GM21381 (cell line): Measurements from ENCODE around the gene PHYH.
"Not testable (repeated sequence)": the region's sequence is repeated elsewhere in the genome, so short reads cannot be mapped to it uniquely, and the experiment has no call there.

Experiments
- ATAC-seq: cut with Tn5 transposase; IDR thresholded peaks from one replicate; pipeline ENCODE4 v1.9.1; 2021; ENCODE audit warnings: mild to moderate bottlenecking, moderate library complexity; ENCODE audit not compliant: unreplicated experiment

Gene PHYH

DNA sequence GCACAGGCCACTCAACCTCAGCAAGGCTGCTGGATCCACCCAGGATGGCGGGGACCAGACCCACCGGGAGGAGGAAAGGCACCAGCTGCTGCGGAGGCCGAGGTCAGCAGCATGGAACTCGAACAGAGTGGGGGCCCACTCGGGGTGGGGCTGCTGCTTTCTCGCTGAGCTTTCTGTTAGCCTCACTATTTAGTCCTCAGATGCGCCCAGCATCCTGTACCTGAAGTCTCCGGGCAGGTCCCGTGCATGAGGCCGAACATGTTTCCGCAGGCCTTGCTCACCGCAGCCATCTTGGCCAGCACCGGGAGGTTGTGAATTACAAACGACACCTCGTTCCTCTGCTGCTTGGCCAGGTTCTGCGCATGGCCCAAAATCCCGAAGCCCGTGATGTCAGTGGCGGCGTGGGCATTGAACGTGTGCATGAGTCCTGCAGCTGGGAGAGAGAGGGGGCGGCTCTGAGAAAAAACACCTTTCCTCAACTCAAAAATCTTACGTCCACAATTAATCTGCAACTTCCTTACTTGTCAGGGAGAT, 22.8 kb upstream of the PHYH start:
- no peak for ATAC-seq

DNA sequence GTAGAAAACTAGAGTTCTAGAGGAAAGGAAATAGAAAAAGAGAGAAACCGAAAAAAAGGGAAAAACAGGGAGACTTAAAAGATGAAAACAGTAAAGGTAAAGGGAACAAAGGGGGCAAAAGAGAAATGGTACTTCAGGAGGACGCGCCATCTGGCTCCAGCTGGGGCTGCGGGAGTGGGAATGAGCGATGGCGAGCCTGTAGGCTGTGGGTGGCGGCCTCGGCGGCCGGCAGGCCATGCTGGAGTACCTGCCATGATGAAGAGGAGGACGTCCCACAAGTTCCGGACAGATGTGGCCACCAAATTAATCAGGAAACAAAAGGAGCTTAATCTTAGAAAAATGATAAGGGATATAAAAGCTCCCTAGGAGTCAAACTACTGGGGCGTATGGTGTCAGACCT, 21.7 kb upstream of the PHYH start:
- ATAC-seq = no peak

DNA sequence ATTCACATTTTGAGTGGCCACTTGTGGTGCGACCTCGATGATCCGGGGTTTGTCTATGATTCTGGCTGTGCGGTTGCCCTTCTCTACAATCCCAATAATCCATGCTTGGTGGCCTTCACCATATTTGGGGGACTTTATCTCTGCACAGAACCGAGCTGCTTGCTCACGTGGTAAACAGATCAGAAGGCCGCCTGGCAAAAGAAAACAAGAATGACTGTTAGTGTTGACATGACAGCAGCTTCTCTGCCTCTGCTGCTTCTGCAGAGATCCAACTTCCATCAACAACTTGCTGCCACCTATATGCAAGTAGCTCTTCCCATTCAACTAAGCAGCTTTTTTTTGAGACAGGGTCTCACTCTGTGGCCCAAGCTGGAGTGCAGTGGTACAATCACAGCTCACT, 19.3 kb upstream of the PHYH start:
- no peak for ATAC-seq

DNA sequence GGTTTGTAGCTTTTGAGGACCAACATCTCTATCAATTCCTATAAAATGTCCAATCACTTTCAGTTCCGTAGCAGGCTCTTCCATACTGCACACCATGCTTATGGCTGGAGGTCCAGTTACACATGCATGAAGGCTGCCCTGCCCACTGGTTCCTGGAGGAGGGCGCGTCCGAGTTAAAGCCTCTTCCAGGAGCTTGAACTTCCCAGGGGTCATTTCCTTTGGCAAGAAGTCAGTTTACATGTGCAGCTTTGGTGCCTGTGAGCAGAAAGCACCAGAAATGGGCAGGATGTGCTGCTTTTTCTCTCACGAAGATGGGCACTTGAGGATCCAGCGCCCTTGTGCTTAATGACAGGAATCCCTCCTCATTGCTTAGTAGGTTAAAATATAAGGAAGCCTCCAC, 17.6 kb upstream of the PHYH start:
- ATAC-seq = no peak

DNA sequence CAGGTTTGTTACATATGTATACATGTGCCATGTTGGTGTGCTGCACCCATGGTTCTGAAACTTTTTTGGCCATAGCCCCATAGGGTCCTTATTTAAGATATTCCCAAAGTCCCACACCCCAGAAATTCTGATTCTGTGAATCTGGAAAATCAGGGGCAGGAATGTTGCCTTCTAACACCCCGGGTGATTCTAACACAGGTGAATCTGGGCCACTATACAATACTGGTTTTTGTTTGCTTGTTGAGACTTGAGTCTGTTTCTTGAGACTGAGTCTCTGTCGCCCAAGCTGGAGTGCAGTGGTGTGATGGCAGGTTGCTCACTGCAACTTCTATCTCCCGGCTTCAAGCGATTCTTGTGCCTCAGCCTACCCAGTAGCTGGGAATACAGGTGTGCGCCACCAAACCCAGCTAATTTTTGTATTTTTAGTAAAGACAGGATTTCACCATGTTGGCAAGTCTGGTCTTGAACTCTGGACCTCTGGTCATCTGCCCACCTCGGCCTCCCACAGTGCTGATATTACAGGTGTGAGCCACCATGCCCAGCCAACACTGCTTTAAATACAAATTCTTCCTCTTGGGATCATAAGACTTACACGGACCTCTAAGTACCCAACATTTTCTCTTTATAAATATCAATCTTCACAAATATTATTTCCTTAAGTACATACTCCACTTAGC, 16.9 kb upstream of the PHYH start:
- ATAC-seq = no peak

DNA sequence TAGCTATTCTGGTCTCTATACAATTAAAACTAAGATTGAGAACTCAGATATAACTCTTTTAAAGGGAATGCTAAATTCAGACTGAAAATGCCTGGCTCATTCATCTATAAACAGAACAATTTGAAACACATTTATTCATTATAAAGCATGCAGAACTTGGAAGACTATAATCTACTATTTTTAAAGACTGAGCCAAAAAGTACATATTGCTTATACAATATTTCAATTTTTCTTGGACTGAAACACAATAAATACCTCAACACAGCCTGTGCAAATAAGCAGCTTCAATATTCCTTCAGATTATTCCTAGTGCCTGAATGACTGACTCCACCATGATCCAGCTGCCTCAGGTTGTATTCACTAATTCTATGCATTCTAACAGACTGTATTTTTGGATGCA, 15.5 kb upstream of the PHYH start:
- no peak for ATAC-seq

DNA sequence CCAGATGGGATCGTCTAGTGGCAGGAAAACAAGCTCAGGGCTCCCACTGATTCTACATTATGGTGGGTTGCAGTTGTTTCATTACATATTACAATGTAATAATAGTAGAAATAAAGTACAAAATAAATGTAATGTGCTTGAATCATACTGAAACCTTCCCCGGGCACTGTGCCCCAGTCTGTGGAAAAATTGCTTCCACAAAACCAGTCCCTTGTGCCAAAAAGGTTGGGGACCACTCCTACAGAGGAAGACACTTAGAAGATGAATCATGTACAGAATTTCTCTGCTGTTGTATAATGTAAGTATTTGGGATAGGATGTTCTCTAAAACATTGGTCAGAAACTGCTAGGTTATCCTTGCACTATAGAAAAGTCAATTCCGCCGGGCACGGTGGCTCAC, 11.3 kb upstream of the PHYH start:
- no peak for ATAC-seq

DNA sequence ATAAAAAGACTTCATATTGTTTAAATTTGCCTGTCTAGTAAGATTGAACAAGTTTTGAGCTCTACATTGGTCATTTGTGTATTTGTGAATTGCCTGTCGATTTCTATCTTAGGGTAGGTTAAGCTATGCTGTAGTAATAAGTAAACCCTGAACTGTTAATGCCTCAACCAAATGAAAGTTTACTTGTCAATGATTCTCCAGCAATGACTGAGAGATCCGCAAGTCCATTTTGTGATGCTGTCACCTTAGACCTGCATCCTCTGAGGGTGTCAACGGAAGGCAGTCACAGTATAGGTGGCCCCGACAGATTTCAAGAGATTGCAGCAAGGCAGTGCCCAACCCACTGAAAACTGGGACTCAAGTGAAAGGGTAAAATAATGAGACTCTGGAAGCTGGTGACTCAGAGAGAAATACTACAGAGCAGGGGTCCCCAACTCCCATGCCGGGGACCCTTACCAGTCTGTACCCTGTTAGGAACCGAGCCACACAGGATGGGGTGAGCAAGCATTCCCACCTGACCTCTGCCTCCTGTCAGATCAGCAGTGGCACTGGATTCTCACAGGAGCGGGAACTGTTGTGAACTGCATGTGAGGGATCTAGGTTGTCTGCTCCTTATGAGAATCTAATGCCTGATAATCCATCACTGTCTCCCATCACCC, 10.8 kb upstream of the PHYH start:
- no peak for ATAC-seq

DNA sequence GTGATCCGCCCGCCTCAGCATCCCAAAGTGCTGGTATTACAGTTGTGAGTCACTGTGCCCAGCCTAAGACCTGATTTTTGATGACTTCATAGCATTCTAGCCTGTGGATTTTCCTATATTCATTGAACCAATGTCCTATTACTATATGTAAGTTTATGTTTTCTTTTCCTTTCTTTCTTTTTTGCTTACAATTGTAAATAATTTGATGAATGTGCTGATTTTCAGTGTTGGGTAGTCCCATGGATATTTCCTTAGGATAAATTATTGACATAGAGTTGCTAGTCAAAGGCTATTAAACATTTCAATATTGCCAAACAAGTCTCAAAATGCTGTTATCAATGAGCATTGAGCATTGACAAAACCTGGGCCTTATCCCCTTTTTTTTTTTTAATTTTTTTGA, 9.9 kb upstream of the PHYH start:
- ATAC-seq = no peak

DNA sequence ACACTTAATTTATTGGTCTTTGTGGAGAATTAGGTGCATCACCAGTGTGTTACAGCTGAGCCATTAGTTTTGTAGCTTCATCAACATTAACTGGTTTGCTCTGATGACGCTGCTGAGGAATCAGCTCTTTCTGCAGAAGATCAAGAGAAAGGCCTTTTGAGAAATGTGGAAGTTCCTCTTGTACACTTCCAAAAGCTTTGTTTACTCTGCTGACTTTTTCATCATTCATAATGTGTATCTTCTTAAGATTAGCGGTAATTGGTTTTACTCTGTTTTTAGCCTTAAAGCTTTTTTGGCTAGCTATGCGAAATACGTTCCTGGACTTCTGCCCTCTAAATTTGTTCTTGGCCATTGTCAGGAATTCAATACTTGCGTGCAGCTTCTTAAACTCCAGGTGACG, 8.2 kb upstream of the PHYH start:
- ATAC-seq = no peak

DNA sequence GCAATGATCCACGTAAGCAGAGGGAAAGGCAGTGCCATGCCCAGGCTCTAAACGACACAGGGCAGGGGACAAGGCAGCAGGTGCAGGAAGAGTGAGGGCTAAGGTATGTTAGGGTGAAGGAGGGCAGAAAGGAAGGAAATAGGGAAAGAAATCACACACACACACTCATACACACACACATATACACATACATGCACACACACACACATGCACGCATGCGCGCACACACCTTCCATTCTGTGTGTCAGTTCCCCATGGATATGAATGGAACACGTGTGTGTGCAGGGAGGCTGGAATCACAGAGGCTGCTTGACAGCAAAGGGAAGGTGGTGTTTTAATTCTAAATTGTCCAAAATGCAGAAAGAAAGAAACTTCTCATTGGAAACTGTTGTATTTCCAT, 6.2 kb upstream of the PHYH start:
- no peak for ATAC-seq

DNA sequence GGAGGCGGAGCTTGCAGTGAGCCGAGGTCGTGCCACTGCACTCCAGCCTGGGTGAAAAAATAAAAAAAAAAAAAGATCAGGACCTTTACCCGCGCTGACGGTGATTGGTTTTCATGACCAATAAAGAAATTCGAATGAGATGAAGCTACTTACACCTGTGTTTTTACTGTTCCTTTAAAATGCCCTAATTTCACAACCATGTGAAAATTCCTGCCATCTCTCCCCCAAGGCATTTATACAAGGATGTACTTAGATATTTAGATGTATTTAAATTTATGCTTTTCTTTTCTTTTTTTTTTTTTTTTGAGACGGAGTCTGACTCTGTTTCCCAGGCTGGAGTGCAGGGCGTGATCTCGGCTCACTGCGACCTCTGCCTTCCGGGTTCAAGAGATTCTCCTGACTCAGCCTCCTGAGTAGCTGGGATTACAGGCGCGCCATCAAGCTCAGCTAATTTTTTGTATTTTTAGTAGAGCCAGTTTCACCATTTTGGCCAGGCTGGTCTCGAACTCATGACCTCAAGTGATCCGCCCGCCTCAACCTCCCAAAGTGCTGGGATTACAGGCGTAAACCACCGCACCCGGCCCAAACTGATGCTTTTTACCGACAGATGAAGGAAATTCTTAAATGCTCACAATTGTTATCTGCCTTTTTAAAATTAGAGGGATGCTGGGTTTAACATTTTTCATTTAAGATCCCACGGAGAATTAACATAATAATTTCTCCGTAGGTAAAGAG, 3.1 kb upstream of the PHYH start:
- no peak for ATAC-seq

DNA sequence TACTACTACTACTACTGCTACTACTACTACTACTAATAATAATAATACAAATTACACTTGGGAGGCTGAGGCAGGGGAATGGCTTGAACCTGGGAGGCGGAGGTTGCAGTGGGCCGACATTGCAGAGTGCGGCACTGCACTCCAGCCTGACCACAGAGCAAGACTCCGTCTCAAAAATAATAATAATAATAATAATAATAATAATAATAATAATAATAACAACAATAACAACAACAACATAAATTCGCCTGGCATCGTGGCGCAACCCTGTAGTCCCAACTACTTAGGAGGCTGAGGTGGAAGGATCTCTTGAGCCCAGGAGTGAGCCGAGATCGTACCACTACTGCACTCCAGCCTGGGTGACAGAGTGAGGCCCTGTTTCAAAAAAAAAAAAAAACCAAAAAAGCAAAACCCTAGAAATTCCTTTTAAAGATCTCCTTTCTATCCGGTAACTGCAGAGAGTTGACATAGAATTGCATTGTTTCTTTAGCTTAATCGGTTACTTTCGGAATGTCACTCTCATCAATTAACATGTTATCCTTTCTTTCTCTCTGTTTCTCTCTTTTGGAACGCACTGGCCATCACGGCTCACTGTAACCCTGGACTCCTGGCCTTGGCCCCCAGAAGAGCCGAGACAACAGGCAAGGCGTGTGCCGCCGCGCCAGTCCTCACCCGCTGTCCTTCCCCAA, 972 bp downstream of the PHYH start:
- ATAC-seq = no peak

DNA sequence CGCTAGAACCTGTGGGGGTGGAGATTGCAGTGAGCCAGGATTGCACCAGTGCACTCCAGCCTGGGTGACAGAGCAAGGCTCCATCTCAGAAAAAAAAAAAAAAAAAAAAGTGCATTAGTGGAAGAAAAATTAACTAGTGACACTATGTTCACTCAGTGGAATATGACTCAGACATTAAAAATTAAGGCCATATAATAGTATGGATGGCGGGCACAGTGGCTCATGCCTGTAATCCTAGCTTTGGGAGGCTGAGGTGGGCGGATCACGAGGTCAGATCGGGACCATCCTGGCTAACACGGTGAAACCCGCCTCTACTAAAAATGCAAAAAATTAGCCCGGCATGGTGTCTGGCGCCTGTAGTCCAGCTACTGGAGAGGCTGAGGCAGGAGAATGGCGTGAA, 3.4 kb downstream of the PHYH start:
- ATAC-seq = no peak

DNA sequence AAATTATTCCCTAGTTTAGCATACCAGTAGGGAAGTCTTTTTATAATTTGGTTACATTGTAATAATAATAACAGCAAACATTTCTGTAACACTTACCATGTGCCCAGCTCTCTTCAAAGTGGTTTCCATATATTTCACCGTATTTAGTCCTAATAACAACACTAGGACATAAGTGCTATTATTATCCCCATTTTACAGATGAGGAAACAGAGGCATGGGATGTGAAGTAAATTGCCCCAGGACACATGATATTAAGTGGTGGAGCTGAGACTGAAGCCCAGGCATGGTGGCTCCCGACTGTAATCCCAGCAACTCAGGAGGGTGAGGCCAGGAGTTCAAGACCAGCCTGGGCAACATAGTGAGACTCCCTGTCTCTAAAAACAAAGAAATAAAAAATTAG, 5.1 kb downstream of the PHYH start:
- no peak for ATAC-seq

DNA sequence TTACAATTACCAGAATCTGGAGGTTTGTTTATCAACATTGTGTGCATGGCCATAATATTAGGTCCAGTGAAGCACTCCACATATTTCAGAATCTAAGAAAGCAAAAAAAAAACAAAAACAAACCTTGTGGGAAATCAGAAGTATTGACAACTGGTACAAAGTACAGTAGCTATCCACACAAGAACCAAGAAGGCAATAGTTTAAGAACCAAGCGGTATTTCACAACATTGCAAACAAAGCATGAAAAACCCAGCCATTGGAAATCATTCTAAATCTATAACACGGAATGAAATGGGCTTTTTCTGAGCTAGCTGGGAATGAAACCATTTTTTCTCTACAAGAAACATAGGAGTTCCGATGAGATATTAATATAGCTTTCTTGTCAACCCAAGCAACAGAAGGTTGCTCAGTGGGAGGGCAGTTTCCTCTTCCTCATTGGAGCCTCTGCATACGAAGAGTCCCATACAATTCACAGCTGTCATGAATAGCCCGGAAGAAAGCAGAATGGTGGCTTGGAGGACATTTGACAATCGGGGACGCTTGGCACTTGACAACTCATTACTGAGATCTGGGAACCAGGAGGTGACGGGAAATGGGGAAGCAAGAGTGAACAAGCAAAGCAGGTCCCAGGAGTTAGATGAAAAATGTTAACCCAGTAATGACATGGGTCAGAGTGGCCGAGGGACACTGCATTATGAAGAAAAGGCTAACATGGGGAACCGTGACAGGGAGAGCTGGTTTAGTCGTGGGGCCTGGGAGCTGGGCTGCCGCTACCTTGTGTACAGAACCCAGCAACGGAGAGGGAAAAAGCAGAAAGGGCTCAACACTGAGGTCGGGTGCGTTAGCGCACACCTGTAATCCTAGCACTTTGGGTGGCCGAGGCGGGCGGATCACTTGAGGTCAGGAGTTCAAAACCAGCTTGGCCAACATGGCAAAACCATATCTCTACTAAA, 7.8 kb downstream of the PHYH start:
- ATAC-seq = no peak

DNA sequence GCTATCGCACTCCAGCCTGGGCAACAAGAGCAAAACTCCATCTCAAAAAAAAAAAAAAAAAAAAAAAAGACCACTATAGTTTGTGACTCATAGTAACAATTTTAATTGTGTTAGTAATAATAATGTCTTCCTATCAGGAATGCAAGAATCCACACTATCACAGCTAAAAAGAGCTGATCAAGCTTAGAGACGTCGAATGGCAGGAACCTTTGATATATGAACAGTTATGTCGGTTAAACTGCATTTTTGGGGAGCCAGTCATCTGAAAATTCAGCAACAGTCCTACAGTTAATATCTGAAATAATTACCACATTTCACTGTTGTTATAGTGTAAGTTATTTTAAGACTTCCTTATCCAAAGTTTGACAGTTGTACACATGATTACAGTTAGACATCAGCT, 8.8 kb downstream of the PHYH start:
- ATAC-seq = no peak

DNA sequence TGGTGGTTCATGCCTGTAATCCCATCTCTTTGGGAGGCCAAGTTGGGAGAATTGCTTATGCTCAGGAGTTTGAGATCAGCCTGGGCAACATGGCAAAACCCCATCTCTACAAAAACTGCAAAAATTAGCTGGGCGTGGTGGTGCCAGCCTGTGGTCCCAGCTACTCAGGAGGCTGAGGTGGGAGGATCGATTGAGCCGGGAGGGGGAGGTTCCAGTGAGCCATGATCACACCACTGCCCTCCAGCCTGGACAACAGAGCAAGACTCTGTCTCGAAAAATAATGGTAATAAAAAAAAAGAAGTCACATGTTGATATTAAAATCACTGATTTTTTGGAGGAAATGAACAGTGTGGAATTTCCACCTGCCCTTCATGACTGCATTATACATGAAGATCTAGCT, 15.8 kb downstream of the PHYH start:
- ATAC-seq = no peak

DNA sequence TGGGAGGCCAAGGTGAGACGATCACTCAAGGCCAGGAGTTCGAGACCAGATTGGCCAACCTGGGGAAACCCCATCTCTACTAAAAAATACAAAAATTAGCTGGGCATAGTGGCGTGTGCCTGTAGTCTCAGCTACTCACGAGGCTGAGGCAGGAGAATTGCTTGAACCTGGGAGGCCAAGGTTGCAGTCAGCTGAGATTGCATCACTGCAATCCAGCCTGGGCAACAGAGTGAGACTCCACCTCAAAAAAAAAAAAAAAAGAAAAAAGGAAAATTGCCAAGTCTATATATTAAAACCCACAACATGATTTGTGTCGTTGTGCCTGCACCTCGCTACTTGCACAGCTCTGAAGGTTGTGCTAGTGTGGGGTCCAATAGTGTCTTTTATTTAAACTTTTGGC, 17.5 kb downstream of the PHYH start:
- ATAC-seq = not testable (repeated sequence)

DNA sequence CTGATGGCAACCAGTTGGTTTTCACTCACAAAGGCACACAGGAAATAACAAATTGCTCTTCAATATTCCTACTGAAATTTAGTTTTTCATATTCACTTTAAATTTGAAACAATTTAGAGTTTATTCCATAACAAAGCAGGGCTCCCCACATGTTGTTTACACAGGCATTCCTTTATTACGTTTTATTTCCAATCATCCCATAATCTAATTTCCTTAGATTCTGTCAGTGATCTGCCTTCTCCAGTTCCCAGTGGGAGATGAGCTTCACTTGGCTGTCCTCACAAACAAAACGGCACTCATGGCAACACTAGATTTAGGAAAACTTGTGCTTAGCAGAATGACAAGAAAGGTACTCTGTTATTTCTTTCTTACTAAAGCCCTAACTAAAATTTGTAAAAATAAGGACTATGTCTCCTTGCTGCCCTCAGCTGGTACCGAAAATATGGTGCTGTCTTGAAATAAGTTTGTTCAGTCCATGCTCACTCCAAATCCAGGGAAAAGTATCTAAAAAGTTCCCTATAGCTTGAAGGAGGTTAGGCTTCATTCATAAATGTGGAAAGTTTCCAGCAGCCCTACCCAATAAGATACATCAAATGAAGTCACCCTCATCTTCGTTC, 23.0 kb downstream of the PHYH start:
- no peak for ATAC-seq
